Caki2 (cell line): ENCODE results near the gene SCFD2. TPM values are rescaled to one million over a fixed set of nuclear protein-coding genes. Genes with fewer than 3 reads are reported as not detected.
"Not testable (repeated sequence)": the region's sequence is repeated elsewhere in the genome, so short reads cannot be mapped to it uniquely, and the experiment has no call there.

Source experiments
- DNase-seq: peaks from one replicate; pipeline ENCODE4 v3.0.0-alpha.2; 2015; ENCODE audit warnings: low read depth
- in situ Hi-C: cut with HindIII; loops from 2 replicates; pipeline ENCODE4 v1.10.0; 2016; ENCODE audit warnings: low sequenced_read_pairs, low pct_unique_long_range_greater_than_20kb, mixed read lengths
- total RNA-seq: library from RNA; depleted of rRNA; stranded (reverse); fragments of >200 nt; shearing (Covaris generic); gene quantifications from 2 replicates; pipeline ENCODE4 v1.2.3, GENCODE V29; 2014; ENCODE audit warnings: low replicate concordance; rRNA removed

Gene SCFD2
- 15.4 and 19.0 TPM in 2 replicates for total RNA-seq

DNA sequence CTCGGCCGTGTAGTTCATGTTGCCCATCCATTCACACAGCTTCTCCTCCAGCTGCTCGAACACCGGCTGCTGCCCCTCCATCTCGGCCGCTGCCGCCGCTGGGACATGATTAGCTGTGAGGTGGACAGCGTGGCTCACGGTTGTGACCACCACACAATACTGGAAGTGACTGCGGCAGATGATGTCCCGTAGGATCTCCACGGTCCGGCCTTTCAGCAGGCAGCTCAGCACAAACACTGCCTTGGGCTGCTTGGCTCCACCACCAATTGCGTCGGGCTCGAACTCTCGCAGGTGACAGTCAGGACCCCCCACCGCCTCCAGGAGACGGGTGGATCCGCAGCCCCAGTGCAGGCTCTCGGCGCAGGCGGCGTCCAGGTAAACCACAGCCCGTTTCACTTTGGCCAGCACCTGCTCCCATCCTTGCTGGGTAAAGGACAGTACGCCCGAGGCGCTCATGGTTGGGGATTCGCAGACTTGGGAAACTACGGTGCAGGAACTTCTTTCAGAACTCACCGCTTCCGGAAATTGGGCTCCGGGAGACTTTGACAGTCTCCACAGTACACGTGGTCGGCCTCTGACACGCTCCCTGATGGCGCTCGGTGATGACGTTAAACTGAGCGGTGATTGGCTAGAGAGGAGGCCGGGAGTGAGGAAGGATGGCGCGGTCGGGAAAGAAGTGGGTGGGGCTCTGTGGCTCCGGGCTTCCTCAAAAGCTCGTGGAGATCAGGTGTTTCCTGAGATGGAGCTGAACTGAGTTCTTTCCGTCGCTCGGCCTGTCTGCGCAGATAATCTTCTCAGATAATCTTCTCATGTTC, at the start of gene SCFD2:
Gene SCFD2, minus strand, starts transcription at position 576 of the 815 bp plus-strand sequence.
- in situ Hi-C loops = no loop called here

DNA sequence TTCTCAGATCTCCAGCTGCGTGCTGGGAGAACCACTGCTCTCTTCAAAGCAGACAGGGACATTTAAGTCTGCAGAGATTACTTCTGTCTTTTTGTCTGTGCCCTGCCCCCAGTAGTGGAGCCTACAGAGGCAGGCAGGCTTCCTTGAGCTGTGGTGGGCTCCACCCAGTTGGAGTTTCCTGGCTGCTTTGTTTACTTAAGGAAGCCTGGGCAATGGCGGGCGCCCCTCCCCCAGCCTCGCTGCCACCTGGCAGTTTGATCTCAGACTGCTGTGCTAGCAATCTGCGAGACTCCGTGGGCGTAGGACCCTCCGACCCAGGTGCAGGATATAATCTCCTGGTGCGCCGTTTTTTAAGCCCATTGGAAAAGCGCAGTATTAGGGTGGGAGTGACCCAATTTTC, 43.6 kb upstream of the SCFD2 start:
- in situ Hi-C loops = not testable (repeated sequence)

More for the DNA sequence above, at the start of gene SCFD2:
- DNase-seq = peak; percentile 94

DNA sequence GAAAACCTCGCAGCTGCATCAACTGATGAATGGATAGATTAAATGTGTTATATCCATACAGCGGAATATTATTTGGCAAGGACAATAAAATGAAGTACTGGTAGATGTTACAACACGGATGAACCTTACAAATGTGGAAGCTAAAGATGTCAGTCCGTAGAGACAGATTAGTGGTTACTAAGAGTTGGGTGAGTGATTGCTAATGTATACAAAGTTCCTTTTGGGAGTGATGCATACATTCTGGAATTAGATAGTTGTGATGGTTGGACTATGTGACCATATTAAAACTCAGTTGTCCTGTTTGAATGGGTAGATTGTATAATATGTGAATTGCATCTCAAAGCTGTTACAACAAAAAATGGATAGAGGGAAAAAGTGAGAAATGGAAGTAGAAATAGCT, 14.4 kb upstream of the SCFD2 start:
- in situ Hi-C loops = no loop called here
- DNase-seq = no peak

More for the DNA sequence above, 43.6 kb upstream of the SCFD2 start:
- DNase-seq = not testable (repeated sequence)

DNA sequence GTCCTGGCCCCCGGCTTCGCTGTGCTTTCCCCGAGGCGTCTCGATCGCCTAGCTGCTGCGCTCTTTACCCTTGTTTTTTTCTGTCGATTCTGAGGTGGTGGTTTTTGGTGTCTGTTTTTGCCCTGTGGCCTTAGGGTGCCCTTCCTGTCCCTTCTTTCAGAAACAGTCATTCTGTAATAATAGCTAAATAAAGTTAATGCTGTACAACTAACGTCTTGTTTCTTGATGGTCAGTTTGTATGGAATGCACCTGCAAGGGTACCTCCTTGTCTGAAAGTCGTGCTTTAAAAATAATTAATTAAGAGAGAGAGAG, 12.3 kb upstream of the SCFD2 start:
- in situ Hi-C loops = no loop called here

GRCh38 chr4:53377319-53378170, 11.7 kb upstream of the SCFD2 start, which contains the start of gene FIP1L1:
TSS of gene FIP1L1 (plus strand) at chr4:53377641. CDS start at chr4:53377839, 198 bp downstream.
- in situ Hi-C loops = no loop called here
- peak; percentile 86 for DNase-seq

More for the DNA sequence above, 12.3 kb upstream of the SCFD2 start:
- no peak for DNase-seq

- in situ Hi-C loops = no loop called here
- DNase-seq = no peak
Measured at GRCh38 chr4:53376900-53377299, 11.0 kb upstream of the SCFD2 start.

DNA sequence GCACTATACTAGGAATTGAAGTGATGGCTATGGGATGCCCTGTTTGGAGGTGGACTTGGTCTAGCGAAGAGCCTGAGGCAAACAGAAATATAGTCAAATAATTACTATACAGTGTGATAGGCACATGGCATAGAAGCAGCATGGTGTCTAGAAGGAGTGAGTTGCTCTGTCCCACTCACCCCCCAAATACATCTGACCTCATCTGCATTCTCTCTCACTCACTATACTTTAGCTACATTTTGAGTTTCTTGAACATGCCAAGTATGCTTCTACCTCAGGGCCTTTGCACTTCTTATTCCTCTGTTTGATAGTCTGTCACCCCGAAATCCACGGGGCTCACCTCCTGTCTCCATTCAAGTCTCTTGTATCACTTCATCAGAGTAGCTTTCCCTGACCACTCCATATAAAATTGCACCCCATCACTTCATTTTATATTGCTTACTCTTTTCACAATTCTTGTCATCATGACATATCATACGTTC, 9.0 kb upstream of the SCFD2 start:
- in situ Hi-C loops = no loop called here
- no peak for DNase-seq

GRCh38 chr4:53371843-53372521, 6.1 kb upstream of the SCFD2 start:
- in situ Hi-C loops = no loop called here
- no peak for DNase-seq

DNA sequence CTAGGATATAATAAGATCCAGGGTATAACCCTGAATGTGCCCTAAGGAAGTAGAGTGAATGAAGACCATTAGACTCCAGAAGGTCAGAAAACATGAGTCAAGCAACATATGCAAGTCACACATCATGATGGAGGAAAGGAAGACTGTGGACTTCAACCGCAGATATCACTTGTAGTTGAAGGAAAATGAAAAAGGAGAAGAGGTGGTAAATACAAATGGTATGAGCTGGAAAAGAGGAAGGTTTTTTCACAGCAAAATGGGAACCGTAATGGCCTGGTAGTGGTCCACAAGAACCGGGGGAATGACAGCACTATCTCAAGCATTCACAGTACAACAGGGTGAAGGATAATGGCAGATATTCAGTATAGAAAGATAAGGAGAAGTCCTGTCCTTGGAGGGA, 5.2 kb upstream of the SCFD2 start:
- in situ Hi-C loops = no loop called here
- no peak for DNase-seq

DNA sequence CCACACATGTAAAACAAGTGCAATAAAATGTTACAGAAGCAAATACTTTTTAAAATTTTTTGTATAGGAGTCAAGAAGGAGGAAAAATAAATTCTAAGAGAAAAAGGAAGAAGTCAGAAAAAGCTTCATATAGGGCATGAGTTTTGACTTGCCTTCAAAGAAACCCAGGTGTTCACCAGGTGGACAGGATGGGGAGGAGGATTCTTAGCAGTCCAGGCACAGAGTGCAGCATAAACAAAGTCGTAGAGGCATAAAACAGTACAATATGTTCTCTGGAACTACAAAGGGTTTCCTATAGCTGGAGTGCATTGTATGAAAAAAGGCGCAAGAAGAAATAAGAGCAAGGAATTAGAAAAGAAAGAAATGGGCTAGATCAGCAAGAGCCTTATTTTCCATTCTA, 1.9 kb upstream of the SCFD2 start:
- DNase-seq = no peak
- in situ Hi-C loops = no loop called here

- in situ Hi-C loops = no loop called here
- no peak for DNase-seq
Measured at GRCh38 chr4:53366301-53366716, 448 bp upstream of the SCFD2 start.

GRCh38 chr4:53365121-53365485, 758 bp downstream of the SCFD2 start:
- in situ Hi-C loops = no loop called here
- DNase-seq = peak; percentile 8

DNA sequence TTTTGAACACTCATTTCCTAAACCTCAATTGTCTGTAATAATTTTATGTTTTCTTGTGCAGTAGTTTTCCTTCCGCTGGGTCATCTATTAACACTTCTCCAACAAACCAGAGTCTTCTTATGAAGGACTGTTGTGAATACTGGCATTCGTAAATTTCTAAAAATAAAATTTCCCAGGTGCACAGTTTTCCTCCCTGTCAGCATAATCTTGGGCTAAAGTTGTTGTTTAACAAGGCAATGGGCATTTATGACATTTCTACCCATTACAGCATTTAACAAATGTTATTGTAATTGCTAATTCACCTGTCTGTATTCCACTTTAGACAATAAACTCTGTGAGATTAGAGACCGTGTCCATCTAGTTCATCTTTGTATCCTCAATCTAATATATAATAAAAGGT, 1.2 kb downstream of the SCFD2 start:
- DNase-seq = no peak
- in situ Hi-C loops = no loop called here

DNA sequence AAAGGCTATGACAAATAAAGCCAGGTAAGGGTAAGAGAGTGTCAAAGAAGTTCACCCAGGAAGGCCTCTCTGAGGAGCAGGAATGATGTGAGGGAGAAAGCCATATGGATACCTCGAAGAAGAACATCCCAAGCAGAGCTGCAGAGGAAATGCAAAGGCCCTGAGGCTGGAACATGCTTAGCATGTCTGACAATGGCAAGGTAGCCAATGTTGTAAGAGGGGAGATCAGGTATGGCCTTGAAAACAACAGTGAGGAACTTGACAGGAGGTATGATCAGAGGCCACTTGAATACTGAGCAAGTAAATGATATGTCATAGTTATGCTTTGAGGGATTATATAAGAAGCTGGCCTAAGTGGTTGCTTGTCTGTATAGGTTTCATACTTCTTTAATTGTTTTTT, 3.8 kb downstream of the SCFD2 start:
- in situ Hi-C loops = no loop called here
- no peak for DNase-seq

DNA sequence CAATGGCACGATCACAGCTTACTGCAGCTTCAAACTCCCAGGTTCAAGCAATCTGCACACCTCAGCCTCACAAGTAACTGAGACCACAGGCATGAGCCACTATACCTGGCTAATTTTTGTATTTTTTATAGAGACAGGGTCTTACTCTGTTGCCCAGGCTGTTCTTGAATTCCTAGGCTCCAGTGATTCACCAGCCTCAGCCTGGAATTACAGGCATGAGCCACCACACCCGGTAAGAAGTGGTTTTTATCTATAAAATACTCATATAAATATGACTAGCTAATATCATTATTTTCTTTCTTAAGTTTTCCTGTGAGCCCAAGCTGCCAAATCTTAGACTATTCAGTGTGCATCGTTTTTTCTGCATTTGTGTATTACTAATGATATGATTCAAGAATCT, 4.4 kb downstream of the SCFD2 start:
- DNase-seq = no peak
- in situ Hi-C loops = no loop called here

GRCh38 chr4:53355930-53356521, 9.8 kb downstream of the SCFD2 start:
- in situ Hi-C loops = no loop called here

DNA sequence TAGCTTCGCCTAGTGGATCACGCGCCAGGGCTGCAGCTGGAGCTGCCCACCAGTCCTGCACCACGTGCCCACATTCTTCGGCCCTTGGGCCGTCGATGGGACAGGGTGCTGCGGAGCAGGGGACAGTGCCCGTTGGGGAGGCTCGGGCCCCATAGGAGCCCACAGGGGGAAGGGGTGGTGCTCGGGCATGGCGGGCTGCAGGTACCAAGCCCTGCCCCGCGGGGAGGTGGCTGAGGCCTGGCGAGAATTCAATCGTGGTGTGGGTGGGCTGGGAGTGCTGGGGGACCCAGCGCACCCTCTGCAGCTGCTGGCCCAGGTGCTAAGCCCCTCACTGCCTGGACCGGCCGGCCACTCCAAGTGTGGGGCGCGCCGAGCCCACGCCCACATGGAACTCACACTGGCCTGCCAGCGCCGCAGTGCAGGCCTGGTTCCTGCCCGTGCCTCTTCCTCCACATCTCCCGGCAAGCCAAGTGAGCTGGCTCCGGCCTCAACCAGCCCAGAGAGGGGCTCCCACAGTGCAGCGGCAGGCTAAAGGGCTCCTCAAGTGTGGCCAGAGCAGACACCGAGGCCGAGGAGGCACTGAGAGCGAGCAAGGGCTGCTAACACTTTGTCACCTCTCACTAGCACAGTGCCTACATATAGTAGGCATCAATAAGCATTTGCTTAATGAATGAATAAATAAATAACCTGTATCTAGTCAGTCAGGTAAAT, 11.7 kb downstream of the SCFD2 start:
- DNase-seq = no peak
- in situ Hi-C loops = no loop called here

More at GRCh38 chr4:53355930-53356521, 9.8 kb downstream of the SCFD2 start:
- DNase-seq = no peak

- DNase-seq = no peak
- in situ Hi-C loops = no loop called here
Measured at GRCh38 chr4:53349091-53349491, 16.8 kb downstream of the SCFD2 start.
